ENCODE results near the gene NEDD8. TPM values are rescaled to one million over a fixed set of nuclear protein-coding genes. Genes with fewer than 3 reads are reported as not detected.
A peak's percentile ranks its signal among the peaks of the same experiment; 100 is the strongest.

The NEDD8 gene
- total and polyA plus RNA-seq, 8 donors: 85.4 to 244 (median 166) TPM; not detected in 1

DNA sequence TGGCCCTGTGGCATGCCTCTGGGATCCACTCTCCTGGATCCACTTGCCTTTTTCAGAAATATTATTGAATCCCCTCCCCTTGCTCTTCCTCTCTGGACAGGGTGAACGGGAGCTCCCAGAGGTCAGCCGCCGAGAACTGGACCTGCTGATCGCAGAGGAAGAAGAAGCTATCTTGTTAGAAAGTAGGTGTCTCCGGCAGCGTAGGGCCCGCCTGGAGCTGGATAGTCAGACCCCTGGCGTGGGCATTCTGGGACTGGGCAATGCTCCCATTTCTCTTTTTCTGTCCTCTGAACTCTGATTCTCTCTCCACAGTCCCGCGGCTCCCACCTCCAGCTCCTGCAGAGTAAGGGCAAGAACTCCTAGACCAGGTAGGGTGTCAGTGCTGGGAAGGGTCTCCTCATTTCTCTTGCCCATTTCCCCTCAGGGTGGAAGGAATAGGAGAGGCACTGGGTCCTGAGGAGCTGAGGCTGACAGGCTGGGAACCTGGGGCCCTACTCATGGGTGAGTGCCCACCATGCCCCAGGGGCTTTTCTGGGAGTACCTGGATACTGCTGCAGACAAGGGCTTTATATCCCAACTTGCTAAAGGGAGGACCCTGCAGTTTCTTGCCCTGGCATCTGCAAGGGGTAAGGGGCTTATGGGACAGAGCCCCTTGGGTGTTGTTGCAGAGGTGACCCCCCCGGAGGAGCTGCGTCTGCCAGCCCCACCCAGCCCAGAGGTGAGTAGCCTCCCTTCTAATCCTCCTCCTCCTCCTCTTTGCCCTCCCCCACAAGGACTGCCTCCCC is 54.9 kb downstream of the NEDD8 start:
- TF ChIP-seq EP300 (IDR thresholded peaks at IDR 0.05) (no peak), POLR2AphosphoS5 (IDR thresholded peaks at IDR 0.05) (no peak), POLR2A (IDR thresholded peaks at IDR 0.05) (no peak)
- TF ChIP-seq, protein P1, sequence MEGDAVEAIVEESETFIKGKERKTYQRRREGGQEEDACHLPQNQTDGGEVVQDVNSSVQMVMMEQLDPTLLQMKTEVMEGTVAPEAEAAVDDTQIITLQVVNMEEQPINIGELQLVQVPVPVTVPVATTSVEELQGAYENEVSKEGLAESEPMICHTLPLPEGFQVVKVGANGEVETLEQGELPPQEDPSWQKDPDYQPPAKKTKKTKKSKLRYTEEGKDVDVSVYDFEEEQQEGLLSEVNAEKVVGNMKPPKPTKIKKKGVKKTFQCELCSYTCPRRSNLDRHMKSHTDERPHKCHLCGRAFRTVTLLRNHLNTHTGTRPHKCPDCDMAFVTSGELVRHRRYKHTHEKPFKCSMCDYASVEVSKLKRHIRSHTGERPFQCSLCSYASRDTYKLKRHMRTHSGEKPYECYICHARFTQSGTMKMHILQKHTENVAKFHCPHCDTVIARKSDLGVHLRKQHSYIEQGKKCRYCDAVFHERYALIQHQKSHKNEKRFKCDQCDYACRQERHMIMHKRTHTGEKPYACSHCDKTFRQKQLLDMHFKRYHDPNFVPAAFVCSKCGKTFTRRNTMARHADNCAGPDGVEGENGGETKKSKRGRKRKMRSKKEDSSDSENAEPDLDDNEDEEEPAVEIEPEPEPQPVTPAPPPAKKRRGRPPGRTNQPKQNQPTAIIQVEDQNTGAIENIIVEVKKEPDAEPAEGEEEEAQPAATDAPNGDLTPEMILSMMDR (IDR thresholded peaks at IDR 0.05): no peak
- no peak overlapping the region for H3K27ac ChIP-seq

GRCh38 chr14:24176599-24176998 is 55.6 kb downstream of the NEDD8 start:
- Histone ChIP-seq H3K27ac (no peak overlapping the region), H3K4me1 (peaks cover 0 to 23% (median 19%) of the 10 kb centered on the region in 4 donors), H3K4me3 (no peak overlapping the region), H3K27me3 (no peaks in the 10 kb centered on the region), H3K36me3 (peaks cover 38 to 87% (median 81%) of the 10 kb centered on the region in 4 donors), H3K9me3 (no peaks in the 10 kb centered on the region)
- TF ChIP-seq, protein P1 (IDR thresholded peaks at IDR 0.05): no peak
- TF ChIP-seq EP300 (IDR thresholded peaks at IDR 0.05): no peak
- no peak for TF ChIP-seq POLR2A (IDR thresholded peaks at IDR 0.05)
- no peak for TF ChIP-seq POLR2AphosphoS5 (IDR thresholded peaks at IDR 0.05)
- DNase-seq: no peak
- WGBS, 5 donors: 82 to 92% (median 85%) methylated on average over 5 of the region's 5 CpGs
- intact Hi-C loops (cut with DNase I; ENCODE audit: low total_unique reads): no loop called here

More for the DNA sequence above, 54.9 kb downstream of the NEDD8 start:
- intact Hi-C loops (cut with DNase I; ENCODE audit: low total_unique reads): no loop called here
- peaks cover 0 to 17% (median 13%) of the 10 kb centered on the region in 4 donors for H3K4me1 ChIP-seq
- H3K9me3 ChIP-seq: no peaks in the 10 kb centered on the region
- H3K36me3 ChIP-seq: peaks cover 42 to 93% (median 87%) of the 10 kb centered on the region in 4 donors
- DNase-seq: no peak
- H3K27me3 ChIP-seq: no peaks in the 10 kb centered on the region
- H3K4me3 ChIP-seq: no peak overlapping the region
- WGBS, 5 donors: 80 to 93% (median 84%) methylated on average over 10 to 12 of the region's 12 CpGs

DNA sequence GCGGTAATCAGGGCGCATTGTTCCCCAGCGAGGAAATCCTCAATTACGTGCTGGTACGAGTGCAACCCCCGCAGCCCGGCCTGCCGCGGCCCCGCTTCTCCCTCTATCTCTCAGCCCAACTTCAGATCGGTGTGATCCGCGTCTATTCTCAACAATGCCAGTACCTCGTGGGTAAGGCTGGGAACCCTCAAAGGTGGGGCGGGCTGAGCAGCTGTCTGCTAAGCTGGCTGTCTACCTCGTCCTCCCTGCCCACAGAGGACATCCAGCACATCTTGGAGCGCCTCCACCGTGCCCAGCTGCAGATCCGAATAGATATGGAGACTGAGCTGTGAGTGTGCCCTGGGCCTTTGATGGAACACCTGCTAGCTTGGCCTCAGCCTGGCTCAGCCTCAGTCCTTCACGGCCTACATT is 59.3 kb downstream of the NEDD8 start:
- 28 to 44% (median 39%) methylated on average over 13 to 20 of the region's 20 CpGs for WGBS, 5 donors
- no peak for DNase-seq
- no peak for TF ChIP-seq POLR2A (IDR thresholded peaks at IDR 0.05)
- TF ChIP-seq, protein P1 (IDR thresholded peaks at IDR 0.05): no peak
- no peak for TF ChIP-seq EP300 (IDR thresholded peaks at IDR 0.05)
- no peak for TF ChIP-seq POLR2AphosphoS5 (IDR thresholded peaks at IDR 0.05)
- Histone ChIP-seq H3K4me1 (peaks cover 0 to 38% (median 22%) of the 10 kb centered on the region in 4 donors), H3K27me3 (no peaks in the 10 kb centered on the region), H3K36me3 (peaks cover 17 to 70% (median 64%) of the 10 kb centered on the region in 4 donors), H3K9me3 (no peaks in the 10 kb centered on the region), H3K27ac (peak overlapping the region; percentile 67 to 79 (median 75)), H3K4me3 (peak overlapping the region; percentile 46 to 52 (median 48))
- intact Hi-C loops (cut with DNase I; ENCODE audit: low total_unique reads): no loop called here

DNA sequence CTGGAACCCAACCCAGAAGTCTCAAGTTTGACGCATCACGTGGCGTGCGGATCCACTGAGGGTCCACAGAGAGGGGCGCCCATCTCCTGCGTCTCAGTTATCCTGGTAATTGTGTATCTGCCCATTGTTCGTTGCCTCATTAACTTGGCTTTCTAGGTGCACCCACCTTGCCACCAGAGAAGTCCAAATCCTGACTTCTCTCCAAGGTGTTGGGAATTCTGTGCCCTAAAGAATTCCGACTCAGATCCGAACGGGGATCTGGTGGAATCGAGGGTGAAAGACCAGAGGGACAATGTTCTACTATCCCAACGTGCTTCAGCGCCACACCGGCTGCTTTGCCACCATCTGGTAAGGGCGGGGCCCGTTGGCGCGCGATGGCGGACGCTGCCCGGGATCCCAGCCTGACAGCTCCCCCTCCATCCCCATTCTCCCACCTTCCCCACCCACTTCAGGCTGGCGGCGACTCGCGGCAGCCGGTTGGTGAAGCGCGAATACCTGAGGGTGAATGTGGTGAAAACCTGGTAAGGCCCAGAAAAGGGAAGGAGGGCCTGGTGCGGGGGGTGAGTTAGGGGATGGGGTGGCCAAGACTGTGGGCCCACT is 59.8 kb downstream of the NEDD8 start:
- Histone ChIP-seq H3K9me3 (no peaks in the 10 kb centered on the region), H3K4me3 (peak overlapping the region; percentile 46 to 52 (median 48)), H3K4me1 (peaks cover 0 to 41% (median 22%) of the 10 kb centered on the region in 4 donors), H3K27ac (peak overlapping the region; percentile 67 to 79 (median 75)), H3K27me3 (no peaks in the 10 kb centered on the region), H3K36me3 (peaks cover 13 to 70% (median 64%) of the 10 kb centered on the region in 4 donors)
- intact Hi-C loops (cut with DNase I; ENCODE audit: low total_unique reads): no loop called here
- TF ChIP-seq POLR2A (IDR thresholded peaks at IDR 0.05) (no peak), POLR2AphosphoS5 (IDR thresholded peaks at IDR 0.05) (no peak), EP300 (IDR thresholded peaks at IDR 0.05) (no peak)
- TF ChIP-seq, protein P1 (IDR thresholded peaks at IDR 0.05): no peak
- DNase-seq: peak in 1 of 2 donors; percentile 62
- 16 to 38% (median 28%) methylated on average over 25 to 30 of the region's 30 CpGs for WGBS, 5 donors
